Choroid plexus epithelial cell (primary cell): ENCODE measurements around the gene EFNA5.

Source experiments
- DNase-seq: peaks from one replicate; pipeline ENCODE4 v3.0.0-alpha.2; 2010; ENCODE audit warnings: low read depth
- H3K4me3 ChIP-seq: 2 replicates; pipeline ENCODE4 v1.5.1; 2011; ENCODE audit warnings: low read depth, mild to moderate bottlenecking, control low read depth, low read length, moderate library complexity
- CTCF ChIP-seq: conservative IDR thresholded peaks from 2 replicates; pipeline ENCODE4 v1.5.1; 2011; ENCODE audit warnings: low read depth, mild to moderate bottlenecking, control low read depth, inconsistent platforms, low read length, moderate library complexity

The EFNA5 gene

GRCh38 chr5:107468276-107468675 is 202.5 kb downstream of the EFNA5 start:
- no peak for TF ChIP-seq CTCF
- DNase-seq = no peak
- H3K4me3 ChIP-seq = no peak overlapping the region

GRCh38 chr5:107467137-107467932 is 203.4 kb downstream of the EFNA5 start:
- TF ChIP-seq CTCF = no peak
- no peak overlapping the region for H3K4me3 ChIP-seq
- DNase-seq = no peak

GRCh38 chr5:107466233-107466769 is 204.4 kb downstream of the EFNA5 start:
- H3K4me3 ChIP-seq = no peak overlapping the region
- peak; percentile 90 for DNase-seq
- no peak for TF ChIP-seq CTCF

GRCh38 chr5:107464876-107465275 is 205.9 kb downstream of the EFNA5 start:
- no peak for TF ChIP-seq CTCF
- no peak overlapping the region for H3K4me3 ChIP-seq
- no peak for DNase-seq

GRCh38 chr5:107464416-107464815 is 206.3 kb downstream of the EFNA5 start:
- no peak for TF ChIP-seq CTCF

GRCh38 chr5:107463731-107464130 is 207.0 kb downstream of the EFNA5 start:
- TF ChIP-seq CTCF = no peak
- no peak for DNase-seq
- no peak overlapping the region for H3K4me3 ChIP-seq

More at GRCh38 chr5:107464416-107464815, 206.3 kb downstream of the EFNA5 start:
- DNase-seq = no peak
- H3K4me3 ChIP-seq = no peak overlapping the region

GRCh38 chr5:107461770-107462169 is 209.0 kb downstream of the EFNA5 start:
- TF ChIP-seq CTCF = no peak
- H3K4me3 ChIP-seq = no peak overlapping the region
- DNase-seq = no peak
